ENCODE results near the gene DIDO1. TPM values are rescaled to one million over a fixed set of nuclear protein-coding genes. Genes with fewer than 3 reads are reported as not detected.
A peak's percentile ranks its signal among the peaks of the same experiment; 100 is the strongest.

The DIDO1 gene
- total and polyA plus RNA-seq, 2 of the 13 experiments (the other 11 are each of a cell fraction or from before 2014, with no cell fraction given), result 75.0 to 75.1 TPM

DNA sequence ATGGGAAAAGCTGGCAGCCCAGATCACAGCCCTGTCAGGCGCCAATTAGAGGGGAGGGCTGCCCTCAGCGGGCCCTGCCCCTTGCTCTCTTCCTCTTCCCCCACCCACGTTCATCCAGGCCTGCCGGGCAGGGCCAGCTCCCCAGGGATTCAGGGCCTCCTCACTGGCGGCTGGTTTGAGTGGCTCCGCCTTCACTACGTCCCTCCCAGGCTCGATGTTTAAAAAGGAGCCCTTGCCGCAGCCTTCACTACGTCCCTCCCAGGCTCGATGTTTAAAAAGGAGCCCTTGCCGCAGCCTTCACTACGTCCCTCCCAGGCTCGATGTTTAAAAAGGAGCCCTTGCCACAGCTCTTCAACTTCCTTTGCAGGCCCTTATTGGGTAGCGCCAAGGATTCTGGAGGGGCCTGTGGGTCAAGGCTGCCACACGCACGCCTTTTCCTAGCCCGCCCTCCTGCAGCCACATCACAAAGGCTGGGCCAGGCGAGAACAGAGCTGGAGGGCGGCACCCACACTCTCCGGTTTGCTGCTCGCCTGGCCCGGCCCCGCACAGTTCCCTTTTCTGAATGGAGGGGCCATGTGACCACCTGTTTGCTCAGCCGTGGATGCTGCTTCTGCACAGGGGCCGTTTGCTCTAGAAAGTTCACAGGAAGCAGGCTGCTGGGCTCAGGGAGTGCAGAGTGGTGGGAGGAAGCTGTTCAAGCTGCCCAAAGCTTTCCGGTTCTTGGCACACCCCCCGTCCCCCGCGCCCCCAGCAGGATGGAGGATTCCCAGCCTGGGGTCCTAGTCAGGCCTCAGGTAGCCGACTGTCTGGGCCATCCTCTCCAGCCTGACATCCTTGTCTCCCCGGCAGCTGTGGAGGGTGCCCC is 27.8 kb upstream of the DIDO1 start (continued):
- TF ChIP-seq ZKSCAN8 (CRISPR knock-in tag; IDR thresholded peaks at IDR 0.05; ENCODE audit: borderline replicate concordance) (peak; percentile 41), ZNF136 (CRISPR knock-in tag; IDR thresholded peaks at IDR 0.05; ENCODE audit: low read depth) (peak; percentile 66; the same call in 1 of the 2 replicates), TBX3 (IDR thresholded peaks at IDR 0.05; ENCODE audit: borderline replicate concordance) (no peak; the same call in 1 of the 2 replicates), GZF1 (CRISPR knock-in tag; IDR thresholded peaks at IDR 0.05) (no peak; the same call in none of the 2 replicates), ZNF703 (CRISPR knock-in tag; IDR thresholded peaks at IDR 0.05; ENCODE audit: borderline replicate concordance) (peak; percentile 86), ZNF720 (CRISPR knock-in tag; IDR thresholded peaks at IDR 0.05) (no peak), ZNF337 (CRISPR knock-in tag; IDR thresholded peaks at IDR 0.05; ENCODE audit: borderline replicate concordance, low read depth) (peak; percentile 99), SP4 (CRISPR knock-in tag; IDR thresholded peaks at IDR 0.05) (peak; percentile 81), ZSCAN22 (CRISPR knock-in tag; IDR thresholded peaks at IDR 0.05) (no peak), HOXA5 (CRISPR knock-in tag; IDR thresholded peaks at IDR 0.05) (peak; percentile 99), ZFP90 (CRISPR knock-in tag; IDR thresholded peaks at IDR 0.05; ENCODE audit: borderline replicate concordance) (peak; percentile 96; the same call in 1 of the 2 replicates)
- TF ChIP-seq, protein P1, sequence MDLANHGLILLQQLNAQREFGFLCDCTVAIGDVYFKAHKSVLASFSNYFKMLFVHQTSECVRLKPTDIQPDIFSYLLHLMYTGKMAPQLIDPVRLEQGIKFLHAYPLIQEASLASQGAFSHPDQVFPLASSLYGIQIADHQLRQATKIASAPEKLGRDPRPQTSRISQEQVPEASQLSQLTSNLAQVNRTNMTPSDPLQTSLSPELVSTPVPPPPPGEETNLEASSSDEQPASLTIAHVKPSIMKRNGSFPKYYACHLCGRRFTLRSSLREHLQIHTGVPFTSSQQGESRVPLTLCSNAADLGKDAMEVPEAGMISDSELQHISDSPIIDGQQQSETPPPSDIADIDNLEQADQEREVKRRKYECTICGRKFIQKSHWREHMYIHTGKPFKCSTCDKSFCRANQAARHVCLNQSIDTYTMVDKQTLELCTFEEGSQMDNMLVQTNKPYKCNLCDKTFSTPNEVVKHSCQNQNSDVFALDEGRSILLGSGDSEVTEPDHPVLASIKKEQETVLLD (CRISPR knock-in tag; IDR thresholded peaks at IDR 0.05; ENCODE audit: low read depth), result peak; percentile 79
- TF ChIP-seq, protein P2, sequence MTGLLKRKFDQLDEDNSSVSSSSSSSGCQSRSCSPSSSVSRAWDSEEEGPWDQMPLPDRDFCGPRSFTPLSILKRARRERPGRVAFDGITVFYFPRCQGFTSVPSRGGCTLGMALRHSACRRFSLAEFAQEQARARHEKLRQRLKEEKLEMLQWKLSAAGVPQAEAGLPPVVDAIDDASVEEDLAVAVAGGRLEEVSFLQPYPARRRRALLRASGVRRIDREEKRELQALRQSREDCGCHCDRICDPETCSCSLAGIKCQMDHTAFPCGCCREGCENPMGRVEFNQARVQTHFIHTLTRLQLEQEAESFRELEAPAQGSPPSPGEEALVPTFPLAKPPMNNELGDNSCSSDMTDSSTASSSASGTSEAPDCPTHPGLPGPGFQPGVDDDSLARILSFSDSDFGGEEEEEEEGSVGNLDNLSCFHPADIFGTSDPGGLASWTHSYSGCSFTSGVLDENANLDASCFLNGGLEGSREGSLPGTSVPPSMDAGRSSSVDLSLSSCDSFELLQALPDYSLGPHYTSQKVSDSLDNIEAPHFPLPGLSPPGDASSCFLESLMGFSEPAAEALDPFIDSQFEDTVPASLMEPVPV (CRISPR knock-in tag; IDR thresholded peaks at IDR 0.05), result peak; percentile 82; the same call in 1 of the 2 replicates
- TF ChIP-seq, protein P3, sequence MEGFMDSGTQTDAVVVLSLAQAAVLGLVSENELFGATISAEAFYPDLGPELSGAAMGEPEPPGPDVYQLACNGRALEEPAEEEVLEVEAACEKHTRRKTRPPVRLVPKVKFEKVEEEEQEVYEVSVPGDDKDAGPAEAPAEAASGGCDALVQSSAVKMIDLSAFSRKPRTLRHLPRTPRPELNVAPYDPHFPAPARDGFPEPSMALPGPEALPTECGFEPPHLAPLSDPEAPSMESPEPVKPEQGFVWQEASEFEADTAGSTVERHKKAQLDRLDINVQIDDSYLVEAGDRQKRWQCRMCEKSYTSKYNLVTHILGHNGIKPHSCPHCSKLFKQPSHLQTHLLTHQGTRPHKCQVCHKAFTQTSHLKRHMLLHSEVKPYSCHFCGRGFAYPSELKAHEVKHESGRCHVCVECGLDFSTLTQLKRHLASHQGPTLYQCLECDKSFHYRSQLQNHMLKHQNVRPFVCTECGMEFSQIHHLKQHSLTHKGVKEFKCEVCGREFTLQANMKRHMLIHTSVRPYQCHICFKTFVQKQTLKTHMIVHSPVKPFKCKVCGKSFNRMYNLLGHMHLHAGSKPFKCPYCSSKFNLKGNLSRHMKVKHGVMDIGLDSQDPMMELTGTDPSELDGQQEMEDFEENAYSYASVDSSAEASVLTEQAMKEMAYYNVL (CRISPR knock-in tag; IDR thresholded peaks at IDR 0.05; ENCODE audit: borderline replicate concordance), result peak; percentile 81; the same call in 1 of the 2 replicates
- TF ChIP-seq, protein P4, sequence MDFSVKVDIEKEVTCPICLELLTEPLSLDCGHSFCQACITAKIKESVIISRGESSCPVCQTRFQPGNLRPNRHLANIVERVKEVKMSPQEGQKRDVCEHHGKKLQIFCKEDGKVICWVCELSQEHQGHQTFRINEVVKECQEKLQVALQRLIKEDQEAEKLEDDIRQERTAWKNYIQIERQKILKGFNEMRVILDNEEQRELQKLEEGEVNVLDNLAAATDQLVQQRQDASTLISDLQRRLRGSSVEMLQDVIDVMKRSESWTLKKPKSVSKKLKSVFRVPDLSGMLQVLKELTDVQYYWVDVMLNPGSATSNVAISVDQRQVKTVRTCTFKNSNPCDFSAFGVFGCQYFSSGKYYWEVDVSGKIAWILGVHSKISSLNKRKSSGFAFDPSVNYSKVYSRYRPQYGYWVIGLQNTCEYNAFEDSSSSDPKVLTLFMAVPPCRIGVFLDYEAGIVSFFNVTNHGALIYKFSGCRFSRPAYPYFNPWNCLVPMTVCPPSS (IDR thresholded peaks at IDR 0.05), result no peak
- TF ChIP-seq, protein P5, sequence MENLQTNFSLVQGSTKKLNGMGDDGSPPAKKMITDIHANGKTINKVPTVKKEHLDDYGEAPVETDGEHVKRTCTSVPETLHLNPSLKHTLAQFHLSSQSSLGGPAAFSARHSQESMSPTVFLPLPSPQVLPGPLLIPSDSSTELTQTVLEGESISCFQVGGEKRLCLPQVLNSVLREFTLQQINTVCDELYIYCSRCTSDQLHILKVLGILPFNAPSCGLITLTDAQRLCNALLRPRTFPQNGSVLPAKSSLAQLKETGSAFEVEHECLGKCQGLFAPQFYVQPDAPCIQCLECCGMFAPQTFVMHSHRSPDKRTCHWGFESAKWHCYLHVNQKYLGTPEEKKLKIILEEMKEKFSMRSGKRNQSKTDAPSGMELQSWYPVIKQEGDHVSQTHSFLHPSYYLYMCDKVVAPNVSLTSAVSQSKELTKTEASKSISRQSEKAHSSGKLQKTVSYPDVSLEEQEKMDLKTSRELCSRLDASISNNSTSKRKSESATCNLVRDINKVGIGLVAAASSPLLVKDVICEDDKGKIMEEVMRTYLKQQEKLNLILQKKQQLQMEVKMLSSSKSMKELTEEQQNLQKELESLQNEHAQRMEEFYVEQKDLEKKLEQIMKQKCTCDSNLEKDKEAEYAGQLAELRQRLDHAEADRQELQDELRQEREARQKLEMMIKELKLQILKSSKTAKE (CRISPR knock-in tag; IDR thresholded peaks at IDR 0.05; ENCODE audit: borderline replicate concordance), result peak; percentile 89
- TF ChIP-seq, protein P6, sequence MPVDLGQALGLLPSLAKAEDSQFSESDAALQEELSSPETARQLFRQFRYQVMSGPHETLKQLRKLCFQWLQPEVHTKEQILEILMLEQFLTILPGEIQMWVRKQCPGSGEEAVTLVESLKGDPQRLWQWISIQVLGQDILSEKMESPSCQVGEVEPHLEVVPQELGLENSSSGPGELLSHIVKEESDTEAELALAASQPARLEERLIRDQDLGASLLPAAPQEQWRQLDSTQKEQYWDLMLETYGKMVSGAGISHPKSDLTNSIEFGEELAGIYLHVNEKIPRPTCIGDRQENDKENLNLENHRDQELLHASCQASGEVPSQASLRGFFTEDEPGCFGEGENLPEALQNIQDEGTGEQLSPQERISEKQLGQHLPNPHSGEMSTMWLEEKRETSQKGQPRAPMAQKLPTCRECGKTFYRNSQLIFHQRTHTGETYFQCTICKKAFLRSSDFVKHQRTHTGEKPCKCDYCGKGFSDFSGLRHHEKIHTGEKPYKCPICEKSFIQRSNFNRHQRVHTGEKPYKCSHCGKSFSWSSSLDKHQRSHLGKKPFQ (CRISPR knock-in tag; IDR thresholded peaks at IDR 0.05; ENCODE audit: insufficient replicate concordance), result peak; percentile 95

All from HepG2 (cell line).